OCI-LY3 (cell line): ENCODE measurements around the gene SLC12A7.

Source experiments
- EZH2phosphoT487 ChIP-seq: fragments of 200-600 bp; shearing (Covaris generic); IDR thresholded peaks from 2 replicates; pipeline ENCODE4 v1.6.1; 2018; ENCODE audit warnings: antibody characterized with exemption, mixed run types, low read depth
- TF ChIP-seq, protein P1 (sequence below): fragments of 200-600, 300-600 bp; sonication (generic); IDR thresholded peaks from 2 replicates; pipeline ENCODE4 v1.5.1; 2014; ENCODE audit warnings: antibody characterized with exemption, low read length, low read depth

DNA sequence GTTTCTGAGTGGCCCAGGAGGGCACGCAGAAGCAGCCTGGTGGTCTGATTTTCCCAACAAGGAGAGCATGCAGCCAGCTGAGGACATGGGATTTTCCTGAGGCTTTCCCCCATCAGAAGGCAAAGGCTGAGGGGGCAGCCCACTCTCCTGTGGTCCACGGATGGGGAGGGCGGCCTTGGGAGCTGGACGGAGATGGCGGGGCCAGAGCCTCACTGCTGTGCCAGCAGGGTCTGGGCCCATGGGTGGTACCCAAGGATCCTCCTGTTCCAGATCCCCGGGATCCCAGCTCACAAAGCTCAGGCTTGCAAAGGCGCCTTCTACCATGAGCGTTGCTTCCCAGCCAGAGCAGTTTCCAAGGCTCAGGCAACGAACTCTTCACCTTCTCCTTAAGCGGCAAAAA, 39.0 kb upstream of the SLC12A7 start:
- TF ChIP-seq, protein P1, sequence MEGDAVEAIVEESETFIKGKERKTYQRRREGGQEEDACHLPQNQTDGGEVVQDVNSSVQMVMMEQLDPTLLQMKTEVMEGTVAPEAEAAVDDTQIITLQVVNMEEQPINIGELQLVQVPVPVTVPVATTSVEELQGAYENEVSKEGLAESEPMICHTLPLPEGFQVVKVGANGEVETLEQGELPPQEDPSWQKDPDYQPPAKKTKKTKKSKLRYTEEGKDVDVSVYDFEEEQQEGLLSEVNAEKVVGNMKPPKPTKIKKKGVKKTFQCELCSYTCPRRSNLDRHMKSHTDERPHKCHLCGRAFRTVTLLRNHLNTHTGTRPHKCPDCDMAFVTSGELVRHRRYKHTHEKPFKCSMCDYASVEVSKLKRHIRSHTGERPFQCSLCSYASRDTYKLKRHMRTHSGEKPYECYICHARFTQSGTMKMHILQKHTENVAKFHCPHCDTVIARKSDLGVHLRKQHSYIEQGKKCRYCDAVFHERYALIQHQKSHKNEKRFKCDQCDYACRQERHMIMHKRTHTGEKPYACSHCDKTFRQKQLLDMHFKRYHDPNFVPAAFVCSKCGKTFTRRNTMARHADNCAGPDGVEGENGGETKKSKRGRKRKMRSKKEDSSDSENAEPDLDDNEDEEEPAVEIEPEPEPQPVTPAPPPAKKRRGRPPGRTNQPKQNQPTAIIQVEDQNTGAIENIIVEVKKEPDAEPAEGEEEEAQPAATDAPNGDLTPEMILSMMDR = no peak
- TF ChIP-seq EZH2phosphoT487 = no peak
